Measurements from ENCODE around the gene SMG7. TPM values are rescaled to one million over a fixed set of nuclear protein-coding genes. Genes with fewer than 3 reads are reported as not detected.

The SMG7 gene
- total and polyA plus RNA-seq, 12 donors: 16.0 to 46.6 (median 37.8) TPM

DNA sequence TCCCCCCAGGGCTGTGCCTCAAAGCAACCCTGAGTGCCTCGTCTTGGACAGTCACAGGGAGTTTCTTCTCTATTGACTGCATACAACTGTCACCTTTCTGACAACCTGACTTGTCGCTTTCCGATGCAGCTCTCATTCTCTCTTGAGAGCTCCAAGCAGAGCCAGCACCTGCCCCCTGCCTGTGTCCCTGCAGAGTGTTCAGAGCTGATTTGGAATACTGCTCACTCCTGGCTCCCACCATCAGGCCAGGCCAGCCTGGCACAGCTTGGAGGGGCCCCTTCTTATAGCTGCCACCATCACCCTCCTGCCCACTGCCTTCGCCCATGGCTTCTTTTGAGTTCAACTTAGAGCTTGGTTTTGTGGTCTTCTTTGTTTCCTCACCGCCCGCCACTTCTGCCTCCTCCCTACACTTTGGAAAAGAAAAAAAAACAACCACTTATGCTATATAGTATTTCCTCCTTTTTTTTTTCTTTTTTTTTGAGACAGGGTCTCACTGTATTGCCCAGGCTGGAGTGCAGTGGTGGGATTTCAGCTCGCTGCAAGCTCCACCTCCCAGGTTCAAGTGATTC is 105.7 kb downstream of the SMG7 start:
- DNase-seq: no peak
- 82 to 85% methylated on average over 7 of the region's 7 CpGs for WGBS, 2 donors

DNA sequence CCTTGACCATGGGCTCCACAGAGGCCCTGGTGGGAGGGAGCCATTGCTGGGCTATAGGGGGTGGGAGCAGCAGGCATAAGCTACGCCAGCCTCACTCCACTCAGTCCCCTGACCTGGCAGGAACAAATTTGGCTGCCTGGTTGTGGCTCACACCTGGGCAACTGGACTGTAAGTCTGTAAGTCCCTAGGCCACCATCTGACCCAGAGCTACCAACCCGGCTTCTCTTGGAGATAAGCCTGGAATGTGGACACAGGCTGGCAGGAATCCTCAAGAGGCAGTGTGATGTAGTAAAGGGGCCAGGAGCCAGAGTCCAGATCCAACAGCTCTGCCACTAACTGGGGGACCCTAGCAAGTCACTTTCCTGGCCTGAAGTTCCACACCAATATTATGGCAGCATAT is 106.6 kb downstream of the SMG7 start:
- Histone ChIP-seq H3K36me3 (peaks cover 0 to 57% (median 0%) of the 10 kb centered on the region in 9 donors), H3K27me3 (no peaks in the 10 kb centered on the region), H3K9me3 (no peaks in the 10 kb centered on the region), H3K4me1 (peaks cover 2 to 74% (median 16%) of the 10 kb centered on the region in 9 donors), H3K4me3 (no peak overlapping the region), H3K27ac (peak overlapping the region in 8 of 10 donors; percentile 12 to 76 (median 49))
- intact Hi-C loops (cut with DNase I): no loop called here
- DNase-seq (peak in 1 of 2 donors; percentile 13), ATAC-seq (peak in 4 of 8 donors; percentile 10 to 50 (median 32))
- TF ChIP-seq, protein P1, sequence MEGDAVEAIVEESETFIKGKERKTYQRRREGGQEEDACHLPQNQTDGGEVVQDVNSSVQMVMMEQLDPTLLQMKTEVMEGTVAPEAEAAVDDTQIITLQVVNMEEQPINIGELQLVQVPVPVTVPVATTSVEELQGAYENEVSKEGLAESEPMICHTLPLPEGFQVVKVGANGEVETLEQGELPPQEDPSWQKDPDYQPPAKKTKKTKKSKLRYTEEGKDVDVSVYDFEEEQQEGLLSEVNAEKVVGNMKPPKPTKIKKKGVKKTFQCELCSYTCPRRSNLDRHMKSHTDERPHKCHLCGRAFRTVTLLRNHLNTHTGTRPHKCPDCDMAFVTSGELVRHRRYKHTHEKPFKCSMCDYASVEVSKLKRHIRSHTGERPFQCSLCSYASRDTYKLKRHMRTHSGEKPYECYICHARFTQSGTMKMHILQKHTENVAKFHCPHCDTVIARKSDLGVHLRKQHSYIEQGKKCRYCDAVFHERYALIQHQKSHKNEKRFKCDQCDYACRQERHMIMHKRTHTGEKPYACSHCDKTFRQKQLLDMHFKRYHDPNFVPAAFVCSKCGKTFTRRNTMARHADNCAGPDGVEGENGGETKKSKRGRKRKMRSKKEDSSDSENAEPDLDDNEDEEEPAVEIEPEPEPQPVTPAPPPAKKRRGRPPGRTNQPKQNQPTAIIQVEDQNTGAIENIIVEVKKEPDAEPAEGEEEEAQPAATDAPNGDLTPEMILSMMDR (IDR thresholded peaks at IDR 0.05): no peak
- WGBS, 2 donors: 66 to 74% methylated on average over 2 of the region's 2 CpGs

More for the DNA sequence above, 105.7 kb downstream of the SMG7 start:
- H3K4me3 ChIP-seq: no peak overlapping the region
- ATAC-seq: no peak
- no peaks in the 10 kb centered on the region for H3K9me3 ChIP-seq
- peak overlapping the region in 9 of 10 donors; percentile 33 to 76 (median 62) for H3K27ac ChIP-seq
- TF ChIP-seq, protein P1 (IDR thresholded peaks at IDR 0.05): no peak
- intact Hi-C loops (cut with DNase I): no loop called here
- peaks cover 0 to 66% (median 0%) of the 10 kb centered on the region in 9 donors for H3K36me3 ChIP-seq
- no peaks in the 10 kb centered on the region for H3K27me3 ChIP-seq
- peaks cover 2 to 66% (median 16%) of the 10 kb centered on the region in 9 donors for H3K4me1 ChIP-seq

DNA sequence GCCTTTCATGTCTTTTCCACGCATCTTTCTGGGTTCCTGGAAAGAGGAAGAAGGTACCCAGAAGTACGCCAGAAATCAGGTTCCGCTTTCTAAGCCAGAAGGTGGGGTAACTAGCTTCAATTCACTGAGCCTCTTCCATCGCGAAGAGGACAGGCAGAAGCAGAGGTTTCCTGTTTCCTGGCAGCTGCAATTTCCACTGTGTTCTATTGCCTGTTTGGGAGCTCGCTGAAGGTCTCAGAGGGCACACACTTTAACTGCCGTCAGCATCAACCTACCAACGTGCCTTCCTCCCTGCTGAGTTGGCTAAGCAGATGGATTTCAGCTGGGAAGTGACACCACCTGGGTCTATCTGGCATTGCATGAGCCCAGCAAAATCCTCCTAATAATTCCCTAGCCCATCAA is 108.0 kb downstream of the SMG7 start:
- DNase-seq: peak in 1 of 2 donors; percentile 30
- peaks cover 2 to 89% (median 16%) of the 10 kb centered on the region in 9 donors for H3K4me1 ChIP-seq

DNA sequence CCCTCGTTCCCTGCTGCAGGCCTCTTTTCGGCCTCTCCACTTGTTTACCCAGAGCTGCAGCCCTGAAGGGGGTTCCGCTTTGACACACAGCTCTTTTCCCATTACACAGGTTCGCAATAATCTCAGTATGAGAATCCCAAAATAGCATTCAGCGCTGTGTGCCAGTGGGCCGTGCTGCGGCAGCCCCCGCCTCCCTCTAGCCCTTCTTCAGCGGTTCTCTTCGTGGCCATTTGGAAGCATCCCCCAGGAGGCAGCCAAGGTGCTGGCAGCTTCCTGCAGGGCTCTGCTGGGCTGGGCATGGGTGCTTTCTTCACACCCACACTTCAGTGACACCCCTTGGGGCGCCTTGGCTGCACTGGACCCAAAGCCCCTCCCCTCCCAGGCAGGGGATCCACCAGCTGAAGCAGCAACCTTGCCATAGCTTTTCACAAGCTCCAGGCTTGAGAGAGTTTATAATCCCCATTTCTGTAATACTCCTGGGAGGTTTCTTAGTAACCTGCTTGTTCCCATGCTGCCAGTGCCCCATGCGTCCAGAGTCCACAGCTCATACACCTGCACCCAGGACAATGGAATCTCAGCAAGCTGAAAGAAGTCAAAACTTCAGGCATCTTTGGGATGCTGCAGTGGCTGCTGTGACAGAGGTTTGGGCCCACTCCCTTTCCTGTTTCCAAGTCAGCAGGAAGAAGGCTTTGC is 109.9 kb downstream of the SMG7 start:
- peak in 1 of 2 donors; percentile 26 for DNase-seq
- 55 to 72% methylated on average over 12 of the region's 12 CpGs for WGBS, 2 donors
- H3K27me3 ChIP-seq: no peaks in the 10 kb centered on the region

More for the DNA sequence above, 108.0 kb downstream of the SMG7 start:
- TF ChIP-seq, protein P1 (IDR thresholded peaks at IDR 0.05): peak in 6 of 9 donors; percentile 8 to 47 (median 22)
- Histone ChIP-seq H3K9me3 (no peaks in the 10 kb centered on the region), H3K27ac (peak overlapping the region in 6 of 10 donors; percentile 13 to 84 (median 58)), H3K36me3 (peaks cover 0 to 57% (median 0%) of the 10 kb centered on the region in 9 donors), H3K27me3 (no peaks in the 10 kb centered on the region), H3K4me3 (no peak overlapping the region)
- 38 to 49% methylated on average over 8 of the region's 8 CpGs for WGBS, 2 donors
- peak; percentile 29 to 71 (median 50) for ATAC-seq
- intact Hi-C loops (cut with DNase I): no loop called here

More for the DNA sequence above, 109.9 kb downstream of the SMG7 start:
- TF ChIP-seq, protein P1 (IDR thresholded peaks at IDR 0.05): no peak
- intact Hi-C loops (cut with DNase I): no loop called here
- Histone ChIP-seq H3K27ac (peak overlapping the region in 6 of 10 donors; percentile 3 to 84 (median 48)), H3K9me3 (no peaks in the 10 kb centered on the region), H3K36me3 (peaks cover 0 to 57% (median 0%) of the 10 kb centered on the region in 9 donors), H3K4me1 (peaks cover 2 to 96% (median 16%) of the 10 kb centered on the region in 9 donors), H3K4me3 (no peak overlapping the region)
- peak in 7 of 8 donors; percentile 22 to 63 (median 38) for ATAC-seq

All from heart right ventricle (tissue), 16 donors.